BE2C (cell line): Measurements from ENCODE around the gene HIVEP2.

ENCODE experiments used
- DNase-seq: peaks from one replicate; pipeline ENCODE4 v3.0.0-alpha.2; 2020
- H3K27me3 ChIP-seq: fragments of 250-450 bp; sonication (Bioruptor Pico); 2 replicates; pipeline ENCODE4 v1.5.1; 2020; ENCODE audit warnings: mild to moderate bottlenecking
- H3K36me3 ChIP-seq: fragments of 250-450 bp; sonication (Bioruptor Pico); 2 replicates; pipeline ENCODE4 v1.5.1; 2020; ENCODE audit warnings: mild to moderate bottlenecking
- H3K4me1 ChIP-seq: fragments of 250-450 bp; sonication (Bioruptor Pico); 2 replicates; pipeline ENCODE4 v1.5.1; 2020
- H3K4me3 ChIP-seq: 2 replicates; pipeline ENCODE4 v1.5.1; 2011; ENCODE audit warnings: low read depth, low read length
- H3K9me3 ChIP-seq: fragments of 250-450 bp; sonication (Bioruptor Pico); 2 replicates; pipeline ENCODE4 v1.5.1; 2020
- TF ChIP-seq, protein P1 (sequence below): IDR thresholded peaks from 2 replicates; pipeline ENCODE4 v1.5.1; 2012; ENCODE audit warnings: mild to moderate bottlenecking, low read depth, low read length

HIVEP2 gene

DNA sequence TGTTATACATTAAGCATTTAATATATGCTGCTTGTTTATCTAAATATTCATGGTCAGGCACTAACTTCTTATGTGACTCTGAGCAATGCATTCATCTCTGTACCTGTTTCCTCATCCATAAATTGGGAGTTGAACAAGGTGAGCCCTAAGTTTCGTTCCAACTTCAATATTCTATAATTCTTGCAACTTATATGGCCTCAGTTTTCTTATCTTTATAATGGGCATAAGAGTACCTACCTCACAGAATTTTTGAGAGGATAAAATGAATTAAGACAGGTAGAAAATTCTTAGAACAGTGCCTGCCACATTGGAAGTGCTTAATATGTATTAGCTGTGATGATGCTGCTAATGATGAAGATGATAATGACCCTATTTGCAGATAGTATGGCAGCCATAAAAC is 11.8 kb upstream of the HIVEP2 start:
- no peaks in the 10 kb centered on the region for H3K9me3 ChIP-seq
- TF ChIP-seq, protein P1, sequence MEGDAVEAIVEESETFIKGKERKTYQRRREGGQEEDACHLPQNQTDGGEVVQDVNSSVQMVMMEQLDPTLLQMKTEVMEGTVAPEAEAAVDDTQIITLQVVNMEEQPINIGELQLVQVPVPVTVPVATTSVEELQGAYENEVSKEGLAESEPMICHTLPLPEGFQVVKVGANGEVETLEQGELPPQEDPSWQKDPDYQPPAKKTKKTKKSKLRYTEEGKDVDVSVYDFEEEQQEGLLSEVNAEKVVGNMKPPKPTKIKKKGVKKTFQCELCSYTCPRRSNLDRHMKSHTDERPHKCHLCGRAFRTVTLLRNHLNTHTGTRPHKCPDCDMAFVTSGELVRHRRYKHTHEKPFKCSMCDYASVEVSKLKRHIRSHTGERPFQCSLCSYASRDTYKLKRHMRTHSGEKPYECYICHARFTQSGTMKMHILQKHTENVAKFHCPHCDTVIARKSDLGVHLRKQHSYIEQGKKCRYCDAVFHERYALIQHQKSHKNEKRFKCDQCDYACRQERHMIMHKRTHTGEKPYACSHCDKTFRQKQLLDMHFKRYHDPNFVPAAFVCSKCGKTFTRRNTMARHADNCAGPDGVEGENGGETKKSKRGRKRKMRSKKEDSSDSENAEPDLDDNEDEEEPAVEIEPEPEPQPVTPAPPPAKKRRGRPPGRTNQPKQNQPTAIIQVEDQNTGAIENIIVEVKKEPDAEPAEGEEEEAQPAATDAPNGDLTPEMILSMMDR, result no peak
- H3K4me3 ChIP-seq, result no peak overlapping the region
- no peaks in the 10 kb centered on the region for H3K4me1 ChIP-seq
- no peak for DNase-seq
- no peaks in the 10 kb centered on the region for H3K27me3 ChIP-seq
- H3K36me3 ChIP-seq, result no peaks in the 10 kb centered on the region

DNA sequence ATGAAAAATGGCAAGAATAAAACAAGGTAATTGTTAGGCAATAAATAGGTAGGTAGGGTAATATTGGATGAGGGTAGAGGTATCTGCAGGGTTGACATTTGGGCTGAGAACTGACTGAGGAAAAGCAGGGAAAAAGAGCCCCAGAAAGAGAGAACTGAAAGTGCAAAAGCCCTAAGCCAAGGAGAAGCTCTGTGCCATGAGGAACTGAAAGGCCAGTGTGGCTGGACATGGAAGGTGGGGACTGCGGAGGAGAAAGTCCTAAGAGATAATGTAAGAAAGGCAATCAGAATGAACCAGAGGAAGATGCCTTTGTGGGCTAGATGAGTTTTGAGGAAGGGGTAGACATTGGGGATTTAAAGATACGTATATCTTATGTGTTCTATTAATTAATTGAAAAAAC is 9.9 kb upstream of the HIVEP2 start:
- DNase-seq, result no peak
- Histone ChIP-seq H3K36me3 (no peaks in the 10 kb centered on the region), H3K4me1 (no peaks in the 10 kb centered on the region), H3K27me3 (peaks cover 8% of the 10 kb centered on the region), H3K4me3 (no peak overlapping the region), H3K9me3 (no peaks in the 10 kb centered on the region)
- TF ChIP-seq, protein P1, result no peak

DNA sequence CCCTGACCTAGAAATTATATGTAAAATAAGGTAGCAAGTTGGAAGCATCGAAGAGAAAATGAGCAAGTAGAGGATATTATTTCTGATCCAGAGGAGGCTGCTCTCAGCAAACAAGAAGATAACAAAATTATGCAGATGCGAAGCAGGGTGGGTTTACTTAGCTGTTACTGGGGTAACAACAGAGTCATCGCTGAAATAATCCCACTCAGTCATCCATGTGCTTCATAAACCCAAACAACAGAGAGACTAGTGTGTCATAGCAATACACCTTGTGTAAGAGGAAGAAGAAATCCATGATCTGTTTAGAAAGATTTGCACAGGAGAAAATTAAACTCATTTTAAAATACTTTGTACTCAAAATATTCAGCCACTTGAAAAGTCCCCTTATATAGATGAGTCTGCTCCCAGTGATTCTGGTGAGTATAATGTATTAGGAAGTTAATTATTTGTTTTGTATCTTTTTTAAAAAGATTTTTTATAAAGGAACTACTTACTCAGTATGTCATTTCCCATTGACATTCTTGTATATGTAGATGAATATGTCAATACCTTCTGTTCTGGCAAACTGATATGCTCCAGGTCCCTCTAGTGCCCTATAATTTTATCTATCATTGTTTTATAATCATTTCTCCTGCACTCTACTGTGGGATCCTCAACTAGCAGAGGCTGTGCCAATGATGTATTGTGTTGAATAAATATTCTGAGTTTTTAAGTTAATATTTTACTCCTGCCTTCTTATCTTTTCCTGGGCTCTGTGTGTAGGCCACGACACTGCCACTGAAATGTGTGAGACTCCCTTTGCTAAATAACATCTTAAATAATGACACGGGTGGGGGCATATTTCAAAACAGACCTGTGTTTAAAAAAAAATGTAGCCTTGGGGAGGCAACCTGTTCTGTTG is 8.6 kb upstream of the HIVEP2 start:
- Histone ChIP-seq H3K36me3 (no peaks in the 10 kb centered on the region), H3K4me1 (no peaks in the 10 kb centered on the region), H3K9me3 (no peaks in the 10 kb centered on the region), H3K27me3 (peaks cover 16% of the 10 kb centered on the region), H3K4me3 (no peak overlapping the region)
- no peak for DNase-seq
- TF ChIP-seq, protein P1, result no peak

DNA sequence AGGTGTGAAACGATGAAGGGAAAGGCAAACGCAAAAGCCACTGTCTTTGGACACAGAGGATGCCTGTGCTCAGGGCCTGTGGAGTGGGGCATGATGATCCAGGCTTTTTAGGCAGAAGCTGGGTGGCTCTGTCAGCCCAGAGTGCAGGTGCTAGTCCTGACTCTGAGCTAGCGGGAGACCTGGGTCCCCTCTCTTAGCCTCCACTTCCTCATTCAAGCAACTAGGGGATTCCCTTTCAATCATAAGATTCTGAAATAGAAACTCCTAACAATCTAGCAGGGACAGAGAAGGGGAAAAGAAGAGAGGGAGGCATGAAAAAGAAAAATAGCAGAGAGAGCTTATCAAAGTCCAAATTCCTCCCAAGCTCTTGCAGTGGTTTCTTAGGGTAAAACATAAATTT is 7.6 kb upstream of the HIVEP2 start:
- Histone ChIP-seq H3K4me3 (no peak overlapping the region), H3K27me3 (peaks cover 25% of the 10 kb centered on the region), H3K4me1 (no peaks in the 10 kb centered on the region), H3K9me3 (no peaks in the 10 kb centered on the region), H3K36me3 (no peaks in the 10 kb centered on the region)
- DNase-seq, result no peak
- TF ChIP-seq, protein P1, result no peak

DNA sequence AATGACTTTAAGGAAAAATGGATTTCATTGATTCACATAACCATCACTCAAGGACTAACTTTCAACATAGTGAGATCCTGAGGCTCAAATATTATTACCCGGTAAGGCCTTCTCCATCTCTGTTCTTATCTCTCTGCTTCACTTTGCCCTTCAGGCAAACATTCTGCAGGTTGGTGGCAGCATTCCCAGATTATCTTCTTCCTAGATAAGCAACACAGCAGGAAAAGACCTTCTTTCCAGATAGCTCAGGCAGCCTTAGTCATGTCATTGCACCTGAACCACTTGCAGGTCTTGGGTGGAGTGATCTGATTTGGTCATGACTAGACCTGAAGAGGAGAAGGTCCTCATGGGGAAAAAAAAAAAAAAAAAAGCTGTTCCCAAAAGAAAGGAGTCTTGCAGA is 5.3 kb upstream of the HIVEP2 start:
- Histone ChIP-seq H3K36me3 (no peaks in the 10 kb centered on the region), H3K4me3 (no peak overlapping the region)
- TF ChIP-seq, protein P1, result no peak

More for the DNA sequence above, 5.3 kb upstream of the HIVEP2 start:
- Histone ChIP-seq H3K9me3 (no peaks in the 10 kb centered on the region), H3K27me3 (peaks cover 49% of the 10 kb centered on the region), H3K4me1 (no peaks in the 10 kb centered on the region)
- no peak for DNase-seq
